Panc1 (cell line): ENCODE measurements around the gene OR2F2. TPM values are rescaled to one million over a fixed set of nuclear protein-coding genes. Genes with fewer than 3 reads are reported as not detected.

Experiments
- ATAC-seq: fragments of 200-7000 bp; cut with Tn5 transposase; 2 replicates; pipeline ENCODE4 v1.9.1; 2020; ENCODE audit warnings: mild to moderate bottlenecking, moderate library complexity
- BruUV-seq: library from RNA; stranded (reverse); fragments of 400-500 nt; replicated peaks from 2 replicates; lab custom pipeline; 2021; lab: Mats Ljungman, UMichigan
- CTCF ChIA-PET: fragments of 300-600 bp; sonication (Branson Sonifier 250); formaldehyde crosslinking; loops from one replicate; lab custom pipeline; 2022; ENCODE audit warnings: antibody characterized with exemption; lab: Charles Lee
- POLR2A ChIA-PET: fragments of 300-600 bp; sonication (Branson Sonifier 250); formaldehyde crosslinking; loops from one replicate; lab custom pipeline; 2022; ENCODE audit warnings: antibody characterized with exemption; lab: Charles Lee
- DNase-seq: peaks from one replicate; pipeline ENCODE4 v3.0.0-alpha.2; 2010; ENCODE audit warnings: low read depth, low spot score
- H3K27ac ChIP-seq: 2 replicates; pipeline ENCODE4 v1.5.1; 2011; ENCODE audit warnings: mild to moderate bottlenecking, low read length, inconsistent platforms
- H3K27me3 ChIP-seq: fragments of 200-500 bp; sonication (Bioruptor generic); 2 replicates; pipeline ENCODE4 v1.6.0; 2014; ENCODE audit warnings: low read length, inconsistent platforms; ENCODE audit not compliant: control insufficient read depth, insufficient read depth
- H3K36me3 ChIP-seq: fragments of 200-500 bp; sonication (Bioruptor generic); 2 replicates; pipeline ENCODE4 v1.5.1; 2014; ENCODE audit warnings: inconsistent platforms, mild to moderate bottlenecking, low read length, moderate library complexity; ENCODE audit not compliant: control insufficient read depth, insufficient read depth
- H3K4me1 ChIP-seq: 2 replicates; pipeline ENCODE4 v1.5.1; 2011; ENCODE audit warnings: inconsistent platforms, mild to moderate bottlenecking, low read length, moderate library complexity; ENCODE audit not compliant: control insufficient read depth, insufficient read depth
- H3K4me3 ChIP-seq, 2 experiments: 2 replicates each; pipeline ENCODE4 v1.5.1; 2011 to 2012; ENCODE audit warnings: low read depth in 2 of 2, low read length in 2 of 2, mild to moderate bottlenecking in 2 of 2, inconsistent platforms in 1 of 2, moderate library complexity in 1 of 2
- H3K9me3 ChIP-seq: fragments of 200-500 bp; sonication (Bioruptor generic); 2 replicates; pipeline ENCODE4 v1.5.1; 2014; ENCODE audit warnings: low read depth, mild to moderate bottlenecking, inconsistent platforms, low read length, moderate library complexity; ENCODE audit not compliant: control insufficient read depth, insufficient read depth
- POLR2AphosphoS5 ChIP-seq: IDR thresholded peaks from 2 replicates; pipeline ENCODE4 v1.6.1; 2012; ENCODE audit warnings: mild to moderate bottlenecking, low read depth, low read length, moderate library complexity
- SIN3A ChIP-seq: IDR thresholded peaks from 2 replicates; pipeline ENCODE4 v1.6.1; 2012; ENCODE audit warnings: low read depth, mild to moderate bottlenecking, low read length, moderate library complexity, borderline replicate concordance; ENCODE audit not compliant: insufficient read depth
- TCF7L2 ChIP-seq: IDR thresholded peaks from 2 replicates; pipeline ENCODE4 v1.6.1; 2011; ENCODE audit warnings: mild to moderate bottlenecking, low read depth, low read length, inconsistent platforms
- in situ Hi-C: cut with HindIII; loops from 2 replicates; pipeline ENCODE4 v1.10.0; 2016; ENCODE audit warnings: low sequenced_read_pairs, low pct_unique_long_range_greater_than_20kb
- intact Hi-C: fragments of 100-400 bp; cut with micrococcal nuclease; formaldehyde crosslinking; loops from one replicate; pipeline ENCODE4 v1.10.0; 2022; ENCODE audit not compliant: unreplicated experiment
- total RNA-seq: library from RNA; stranded (reverse); gene quantifications from one replicate; pipeline ENCODE4 v1.2.1, GENCODE V29; 2021; ENCODE audit not compliant: unreplicated experiment
- TF ChIP-seq, protein P1 (sequence below): fragments of 450-650 bp; IDR thresholded peaks from 2 replicates; pipeline ENCODE4 v1.5.1; 2017; ENCODE audit warnings: mild to moderate bottlenecking
- TF ChIP-seq, protein P2 (sequence below), 2 experiments: IDR thresholded peaks; 2 replicates each; pipeline ENCODE4 v1.6.1; 2011 to 2012; ENCODE audit warnings: low read depth in 2 of 2, control low read depth in 1 of 2, low read length in 1 of 2, mild to moderate bottlenecking in 1 of 2, moderate library complexity in 1 of 2; ENCODE audit not compliant: insufficient read depth in 1 of 2

OR2F2 gene
- total RNA-seq, 1 experiment from 2014 or later = not detected

DNA sequence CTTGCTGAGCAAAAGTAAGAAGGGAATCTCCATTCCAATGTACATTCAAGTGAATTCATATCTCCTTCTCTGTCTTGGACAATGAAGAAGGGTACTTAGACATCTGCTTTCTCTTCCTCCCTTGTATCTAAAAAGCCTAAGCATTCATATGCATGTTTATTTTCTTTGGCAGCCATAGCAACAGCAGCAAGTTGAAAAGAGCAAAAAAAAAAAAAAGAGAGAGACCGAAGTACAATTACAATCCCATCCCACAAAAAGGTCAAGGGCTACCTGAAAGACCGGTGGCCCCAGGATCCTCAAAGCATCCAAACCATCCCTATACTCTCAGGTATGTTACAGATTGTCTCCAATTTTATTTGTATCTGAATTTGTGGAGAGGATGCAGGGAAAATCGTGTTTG is 23.7 kb downstream of the OR2F2 start:
- in situ Hi-C loops (no loop called here), intact Hi-C loops (no loop called here)
- ChIA-PET POLR2A (no interaction called here), CTCF (no interaction called here)
- DNase-seq (no peak), ATAC-seq (no peak)
- Histone ChIP-seq H3K4me1 (no peaks in the 10 kb centered on the region), H3K36me3 (no peaks in the 10 kb centered on the region), H3K27me3 (no peaks in the 10 kb centered on the region), H3K9me3 (no peaks in the 10 kb centered on the region), H3K27ac (no peak overlapping the region), H3K4me3 (no peak overlapping the region)
- TF ChIP-seq POLR2AphosphoS5 = no peak
- TF ChIP-seq, protein P1, sequence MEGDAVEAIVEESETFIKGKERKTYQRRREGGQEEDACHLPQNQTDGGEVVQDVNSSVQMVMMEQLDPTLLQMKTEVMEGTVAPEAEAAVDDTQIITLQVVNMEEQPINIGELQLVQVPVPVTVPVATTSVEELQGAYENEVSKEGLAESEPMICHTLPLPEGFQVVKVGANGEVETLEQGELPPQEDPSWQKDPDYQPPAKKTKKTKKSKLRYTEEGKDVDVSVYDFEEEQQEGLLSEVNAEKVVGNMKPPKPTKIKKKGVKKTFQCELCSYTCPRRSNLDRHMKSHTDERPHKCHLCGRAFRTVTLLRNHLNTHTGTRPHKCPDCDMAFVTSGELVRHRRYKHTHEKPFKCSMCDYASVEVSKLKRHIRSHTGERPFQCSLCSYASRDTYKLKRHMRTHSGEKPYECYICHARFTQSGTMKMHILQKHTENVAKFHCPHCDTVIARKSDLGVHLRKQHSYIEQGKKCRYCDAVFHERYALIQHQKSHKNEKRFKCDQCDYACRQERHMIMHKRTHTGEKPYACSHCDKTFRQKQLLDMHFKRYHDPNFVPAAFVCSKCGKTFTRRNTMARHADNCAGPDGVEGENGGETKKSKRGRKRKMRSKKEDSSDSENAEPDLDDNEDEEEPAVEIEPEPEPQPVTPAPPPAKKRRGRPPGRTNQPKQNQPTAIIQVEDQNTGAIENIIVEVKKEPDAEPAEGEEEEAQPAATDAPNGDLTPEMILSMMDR = no peak
- TF ChIP-seq SIN3A = no peak
- no peak for TF ChIP-seq TCF7L2
- TF ChIP-seq, protein P2, sequence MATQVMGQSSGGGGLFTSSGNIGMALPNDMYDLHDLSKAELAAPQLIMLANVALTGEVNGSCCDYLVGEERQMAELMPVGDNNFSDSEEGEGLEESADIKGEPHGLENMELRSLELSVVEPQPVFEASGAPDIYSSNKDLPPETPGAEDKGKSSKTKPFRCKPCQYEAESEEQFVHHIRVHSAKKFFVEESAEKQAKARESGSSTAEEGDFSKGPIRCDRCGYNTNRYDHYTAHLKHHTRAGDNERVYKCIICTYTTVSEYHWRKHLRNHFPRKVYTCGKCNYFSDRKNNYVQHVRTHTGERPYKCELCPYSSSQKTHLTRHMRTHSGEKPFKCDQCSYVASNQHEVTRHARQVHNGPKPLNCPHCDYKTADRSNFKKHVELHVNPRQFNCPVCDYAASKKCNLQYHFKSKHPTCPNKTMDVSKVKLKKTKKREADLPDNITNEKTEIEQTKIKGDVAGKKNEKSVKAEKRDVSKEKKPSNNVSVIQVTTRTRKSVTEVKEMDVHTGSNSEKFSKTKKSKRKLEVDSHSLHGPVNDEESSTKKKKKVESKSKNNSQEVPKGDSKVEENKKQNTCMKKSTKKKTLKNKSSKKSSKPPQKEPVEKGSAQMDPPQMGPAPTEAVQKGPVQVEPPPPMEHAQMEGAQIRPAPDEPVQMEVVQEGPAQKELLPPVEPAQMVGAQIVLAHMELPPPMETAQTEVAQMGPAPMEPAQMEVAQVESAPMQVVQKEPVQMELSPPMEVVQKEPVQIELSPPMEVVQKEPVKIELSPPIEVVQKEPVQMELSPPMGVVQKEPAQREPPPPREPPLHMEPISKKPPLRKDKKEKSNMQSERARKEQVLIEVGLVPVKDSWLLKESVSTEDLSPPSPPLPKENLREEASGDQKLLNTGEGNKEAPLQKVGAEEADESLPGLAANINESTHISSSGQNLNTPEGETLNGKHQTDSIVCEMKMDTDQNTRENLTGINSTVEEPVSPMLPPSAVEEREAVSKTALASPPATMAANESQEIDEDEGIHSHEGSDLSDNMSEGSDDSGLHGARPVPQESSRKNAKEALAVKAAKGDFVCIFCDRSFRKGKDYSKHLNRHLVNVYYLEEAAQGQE (IDR thresholded peaks at IDR 0.05; ENCODE audit: insufficient read depth in 1 of 2, low read depth in 2 of 2, low read length in 1 of 2) = no peak
- BruUV-seq = no TSS peak

DNA sequence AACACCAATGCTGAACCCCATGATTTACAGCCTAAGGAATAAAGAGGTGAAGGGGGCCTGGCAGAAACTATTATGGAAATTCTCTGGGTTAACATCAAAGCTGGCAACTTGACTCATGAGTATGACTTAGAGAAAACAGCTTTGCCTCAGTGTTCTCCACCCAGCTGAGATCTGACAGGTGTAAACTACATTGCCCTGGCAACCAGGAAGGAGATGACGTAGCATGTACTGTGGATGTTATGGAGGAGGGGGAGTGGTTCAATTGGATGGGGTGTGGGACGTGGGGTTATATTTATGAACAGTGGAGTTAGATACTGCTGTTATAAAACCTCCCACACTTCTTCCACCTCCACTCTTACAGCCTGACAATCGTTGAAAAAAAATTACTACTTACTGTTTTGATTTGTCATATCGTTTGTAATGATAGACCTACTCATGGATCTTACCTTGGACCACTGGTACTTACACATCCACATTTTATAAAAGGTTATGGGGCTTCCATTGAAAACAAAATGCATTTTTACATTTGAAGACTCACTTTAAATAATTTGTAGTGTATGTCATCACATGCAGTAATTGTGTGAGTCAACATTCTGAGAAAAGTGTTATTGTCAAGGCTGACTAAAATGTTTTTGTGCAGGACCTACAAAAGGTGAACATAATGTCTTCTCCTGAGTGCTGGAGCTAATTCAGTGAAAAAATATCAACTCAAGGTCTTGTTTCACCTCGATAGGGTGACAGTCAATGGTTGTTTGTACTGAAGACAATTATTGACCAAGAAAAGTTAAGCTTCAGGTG is 26.0 kb downstream of the OR2F2 start:
- Histone ChIP-seq H3K36me3 (no peaks in the 10 kb centered on the region), H3K4me3 (no peak overlapping the region), H3K9me3 (no peaks in the 10 kb centered on the region), H3K27me3 (no peaks in the 10 kb centered on the region), H3K4me1 (no peaks in the 10 kb centered on the region), H3K27ac (no peak overlapping the region)
- TF ChIP-seq TCF7L2 (no peak), SIN3A (no peak), POLR2AphosphoS5 (no peak)
- TF ChIP-seq, protein P2 (IDR thresholded peaks at IDR 0.05; ENCODE audit: insufficient read depth in 1 of 2, low read depth in 2 of 2, low read length in 1 of 2) = no peak
- TF ChIP-seq, protein P1 = no peak
- no TSS peak for BruUV-seq
- ChIA-PET POLR2A (no interaction called here), CTCF (no interaction called here)
- in situ Hi-C loops (no loop called here), intact Hi-C loops (no loop called here)
- ATAC-seq (no peak), DNase-seq (no peak)
